ENCODE data around the gene TLCD3B. TPM values are rescaled to one million over a fixed set of nuclear protein-coding genes. Genes with fewer than 3 reads are reported as not detected.

Gene TLCD3B
- total RNA-seq, 1 experiment from 2014 or later = 20.9 TPM

- Histone ChIP-seq H3K9ac (ENCODE audit: extremely low read depth, insufficient read length, low read length) (no peak overlapping the region), H4K8ac (replicated peaks; ENCODE audit: insufficient read length, low read depth, low read length) (no peak overlapping the region)
- no CpG with 5 or more reads among the region's 6 CpGs for WGBS (ENCODE audit: extremely low coverage, insufficient read length, low lambda C conversion rate)
Measured at GRCh38 chr16:30067584-30067916, 36.5 kb upstream of the TLCD3B start.

More at GRCh38 chr16:30067584-30067916, 36.5 kb upstream of the TLCD3B start:
- Histone ChIP-seq H4K20me1 (ENCODE audit: control insufficient read depth, insufficient read depth, insufficient read length) (no peaks in the 10 kb centered on the region), H2AFZ (ENCODE audit: low read length) (no peak overlapping the region), H4K91ac (ENCODE audit: insufficient read length, low read depth, low read length) (no peak overlapping the region), H4K5ac (ENCODE audit: insufficient read length, low read depth, low read length) (no peak overlapping the region), H3K27me3 (ENCODE audit: insufficient read depth, low read length) (no peaks in the 10 kb centered on the region), H3K9me3 (ENCODE audit: control insufficient read depth, low read depth, low read length) (no peaks in the 10 kb centered on the region), H3K23ac (ENCODE audit: insufficient read length, low read depth, low read length) (no peak overlapping the region), H3K14ac (ENCODE audit: insufficient read depth, low read length) (no peak overlapping the region), H2BK15ac (ENCODE audit: low read depth, low read length) (no peak overlapping the region), H2BK20ac (ENCODE audit: low read depth, low read length, poor library complexity, severe bottlenecking) (no peak overlapping the region), H3K4ac (ENCODE audit: low read depth, low read length) (no peak overlapping the region), H3K79me2 (ENCODE audit: insufficient read depth, low read length) (peaks cover 12% of the 10 kb centered on the region; the same call in 1 of the 2 replicates), H2BK120ac (ENCODE audit: low read depth, low read length, poor library complexity, severe bottlenecking) (no peak overlapping the region), H3K18ac (ENCODE audit: insufficient read length, low read depth, low read length) (no peak overlapping the region), H2BK12ac (ENCODE audit: insufficient read length, low read depth, low read length) (no peak overlapping the region), H2BK5ac (ENCODE audit: insufficient read length, low read length) (no peak overlapping the region), H3K27ac (ENCODE audit: insufficient read length, low read depth, low read length) (no peak overlapping the region), H3K4me2 (ENCODE audit: insufficient read depth, insufficient read length, low read length) (peak overlapping the region; percentile 89), H2AK5ac (ENCODE audit: insufficient read length, low read length) (no peak overlapping the region), H3K4me1 (ENCODE audit: insufficient read depth, low read length) (no peaks in the 10 kb centered on the region; the same call in 1 of the 2 replicates), H3K79me1 (ENCODE audit: insufficient read depth, low read depth, low read length, poor library complexity, severe bottlenecking) (peaks cover 7% of the 10 kb centered on the region), H3K23me2 (ENCODE audit: insufficient read length, low read depth, low read length, poor library complexity, severe bottlenecking) (peaks cover 17% of the 10 kb centered on the region), H3K56ac (ENCODE audit: insufficient read length, low read depth, low read length) (no peak overlapping the region), H3T11ph (ENCODE audit: low read length) (no peak overlapping the region)
- Mint-ChIP-seq H3K4me1 (peaks cover 19 to 30% of the 10 kb centered on the region in 2 experiments), H3K4me3 (peak overlapping the region; percentile 88 to 94), H3K27ac (peak overlapping the region in 2 of 3 experiments; percentile 85 to 88; a peak in 4 of 7 replicates), H3K36me3 (ENCODE audit: insufficient read depth in 1 of 3, low read depth in 3 of 3) (peaks cover 51 to 65% (median 58%) of the 10 kb centered on the region in 3 experiments), H3K9me3 (no peaks in the 10 kb centered on the region; a peak in 1 of 5 replicates), H3K27me3 (ENCODE audit: low read depth) (no peaks in the 10 kb centered on the region; the same call in 1 of the 2 replicates)
- no peak for DNase-seq
- no peak for TF ChIP-seq CTCF (conservative IDR thresholded peaks at IDR 0.05)

Data from H9 (cell line).